SJCRH30 (cell line): ENCODE results near the gene RMND5B. TPM values are rescaled to one million over a fixed set of nuclear protein-coding genes. Genes with fewer than 3 reads are reported as not detected.
A peak's percentile ranks its signal among the peaks of the same experiment; 100 is the strongest.

Source experiments
- DNase-seq, 2 experiments: peaks; one replicate each; pipeline ENCODE4 v3.0.0-alpha.2; 2015 to 2020
- H3K27ac ChIP-seq: fragments of 250-450 bp; sonication (Bioruptor Pico); 2 replicates; pipeline ENCODE4 v1.5.1; 2020; ENCODE audit warnings: mild to moderate bottlenecking, moderate library complexity
- H3K27me3 ChIP-seq: fragments of 250-450 bp; sonication (Bioruptor Pico); 2 replicates; pipeline ENCODE4 v1.5.1; 2020; ENCODE audit warnings: mild to moderate bottlenecking, moderate library complexity
- H3K36me3 ChIP-seq: fragments of 250-450 bp; sonication (Bioruptor Pico); 2 replicates; pipeline ENCODE4 v1.5.1; 2020; ENCODE audit warnings: mild to moderate bottlenecking, moderate library complexity
- H3K4me1 ChIP-seq: fragments of 250-450 bp; sonication (Bioruptor Pico); 2 replicates; pipeline ENCODE4 v1.5.1; 2020; ENCODE audit warnings: mild to moderate bottlenecking, moderate library complexity
- H3K4me3 ChIP-seq: fragments of 250-450 bp; sonication (Bioruptor Pico); 2 replicates; pipeline ENCODE4 v1.5.1; 2020; ENCODE audit warnings: mild to moderate bottlenecking, moderate library complexity
- H3K9me3 ChIP-seq: fragments of 250-450 bp; sonication (Bioruptor Pico); replicated peaks from 2 replicates; pipeline ENCODE4 v1.5.1; 2020; ENCODE audit warnings: mild to moderate bottlenecking, moderate library complexity
- total RNA-seq: library from RNA; depleted of rRNA; stranded (reverse); fragments of >200 nt; shearing (Covaris generic); gene quantifications from 2 replicates; pipeline ENCODE4 v1.2.3, GENCODE V29; 2014

Gene RMND5B
- total RNA-seq, 1 experiment from 2014 or later: 24.6 TPM

GRCh38 chr5:178136990-178137389 is 6.2 kb downstream of the RMND5B start:
- H3K27me3 ChIP-seq: no peaks in the 10 kb centered on the region
- H3K4me3 ChIP-seq: no peak overlapping the region
- no peak for DNase-seq
- H3K36me3 ChIP-seq: peaks cover 18% of the 10 kb centered on the region
- H3K4me1 ChIP-seq: no peaks in the 10 kb centered on the region
- no peaks in the 10 kb centered on the region for H3K9me3 ChIP-seq
- no peak overlapping the region for H3K27ac ChIP-seq

- Histone ChIP-seq H3K4me3 (no peak overlapping the region), H3K9me3 (no peaks in the 10 kb centered on the region), H3K27ac (no peak overlapping the region), H3K36me3 (peaks cover 22% of the 10 kb centered on the region), H3K27me3 (no peaks in the 10 kb centered on the region), H3K4me1 (peaks cover 4% of the 10 kb centered on the region)
- DNase-seq: no peak
These were observed 7.2 kb downstream of the RMND5B start for GRCh38 chr5:178137991-178138390.

GRCh38 chr5:178141550-178141949 is 10.7 kb downstream of the RMND5B start:
- no peaks in the 10 kb centered on the region for H3K27me3 ChIP-seq
- DNase-seq: no peak
- H3K9me3 ChIP-seq: no peaks in the 10 kb centered on the region
- peaks cover 38% of the 10 kb centered on the region for H3K36me3 ChIP-seq
- H3K4me1 ChIP-seq: peaks cover 25% of the 10 kb centered on the region
- H3K27ac ChIP-seq: no peak overlapping the region
- H3K4me3 ChIP-seq: no peak overlapping the region

- no peaks in the 10 kb centered on the region for H3K27me3 ChIP-seq
- peaks cover 25% of the 10 kb centered on the region for H3K4me1 ChIP-seq
- no peak overlapping the region for H3K27ac ChIP-seq
- no peak overlapping the region for H3K4me3 ChIP-seq
- no peak for DNase-seq
- H3K9me3 ChIP-seq: no peaks in the 10 kb centered on the region
- peaks cover 42% of the 10 kb centered on the region for H3K36me3 ChIP-seq
These were observed 11.8 kb downstream of the RMND5B start for GRCh38 chr5:178142642-178143041.

GRCh38 chr5:178143246-178143645 is 12.4 kb downstream of the RMND5B start:
- H3K9me3 ChIP-seq: no peaks in the 10 kb centered on the region
- H3K27me3 ChIP-seq: no peaks in the 10 kb centered on the region
- peak overlapping the region; percentile 71 for H3K27ac ChIP-seq
- H3K36me3 ChIP-seq: peaks cover 47% of the 10 kb centered on the region
- no peak for DNase-seq
- H3K4me1 ChIP-seq: peaks cover 25% of the 10 kb centered on the region
- H3K4me3 ChIP-seq: no peak overlapping the region

- Histone ChIP-seq H3K4me3 (no peak overlapping the region), H3K36me3 (peaks cover 50% of the 10 kb centered on the region), H3K4me1 (peaks cover 25% of the 10 kb centered on the region), H3K27me3 (no peaks in the 10 kb centered on the region), H3K27ac (peak overlapping the region; percentile 71), H3K9me3 (no peaks in the 10 kb centered on the region)
- DNase-seq: peak; percentile 95 to 96
These were observed 13.1 kb downstream of the RMND5B start for GRCh38 chr5:178143901-178144300.

- H3K36me3 ChIP-seq: peaks cover 65% of the 10 kb centered on the region
- DNase-seq: peak; percentile 66 to 70
- H3K27me3 ChIP-seq: no peaks in the 10 kb centered on the region
- peaks cover 25% of the 10 kb centered on the region for H3K4me1 ChIP-seq
- H3K4me3 ChIP-seq: no peak overlapping the region
- no peaks in the 10 kb centered on the region for H3K9me3 ChIP-seq
- no peak overlapping the region for H3K27ac ChIP-seq
These were observed 15.4 kb downstream of the RMND5B start for GRCh38 chr5:178145965-178146820.

- Histone ChIP-seq H3K4me1 (peaks cover 25% of the 10 kb centered on the region), H3K27me3 (no peaks in the 10 kb centered on the region), H3K36me3 (peaks cover 65% of the 10 kb centered on the region), H3K9me3 (no peaks in the 10 kb centered on the region), H3K27ac (no peak overlapping the region), H3K4me3 (no peak overlapping the region)
- no peak for DNase-seq
These were observed 16.6 kb downstream of the RMND5B start for GRCh38 chr5:178147406-178147805.

- Histone ChIP-seq H3K4me3 (no peak overlapping the region), H3K27ac (no peak overlapping the region), H3K36me3 (peaks cover 64% of the 10 kb centered on the region), H3K27me3 (no peaks in the 10 kb centered on the region), H3K4me1 (peaks cover 12% of the 10 kb centered on the region), H3K9me3 (no peaks in the 10 kb centered on the region)
- DNase-seq: no peak
These were observed 18.6 kb downstream of the RMND5B start for GRCh38 chr5:178149199-178149932.

GRCh38 chr5:178150977-178151734 is 20.3 kb downstream of the RMND5B start:
- DNase-seq: no peak
- Histone ChIP-seq H3K27ac (no peak overlapping the region), H3K9me3 (no peaks in the 10 kb centered on the region), H3K4me1 (peaks cover under 1% of the 10 kb centered on the region; the same call in 1 of the 2 replicates), H3K36me3 (peaks cover 54% of the 10 kb centered on the region), H3K4me3 (no peak overlapping the region), H3K27me3 (no peaks in the 10 kb centered on the region)

GRCh38 chr5:178152491-178153444 is 22.0 kb downstream of the RMND5B start:
- Histone ChIP-seq H3K27me3 (no peaks in the 10 kb centered on the region), H3K36me3 (peaks cover 42% of the 10 kb centered on the region), H3K9me3 (no peaks in the 10 kb centered on the region), H3K4me3 (peak overlapping the region; percentile 77), H3K27ac (peak overlapping the region; percentile 43), H3K4me1 (no peaks in the 10 kb centered on the region)
- DNase-seq: no peak

GRCh38 chr5:178153530-178154340 is 22.9 kb downstream of the RMND5B start, which contains the start of gene NHP2:
Gene NHP2, minus strand, starts transcription at chr5:178153885. Its CDS starts 68 bp downstream, at chr5:178153817.
- H3K27ac ChIP-seq: peak within 1 kb of the TSS; percentile 43
- peak; percentile 98 to 99 for DNase-seq

GRCh38 chr5:178155065-178155464 is 24.3 kb downstream of the RMND5B start:
- Histone ChIP-seq H3K4me1 (peaks cover 2% of the 10 kb centered on the region; the same call in 1 of the 2 replicates), H3K27me3 (no peaks in the 10 kb centered on the region), H3K36me3 (peaks cover 20% of the 10 kb centered on the region), H3K4me3 (no peak overlapping the region), H3K27ac (no peak overlapping the region), H3K9me3 (no peaks in the 10 kb centered on the region)
- DNase-seq: no peak

More at GRCh38 chr5:178153530-178154340, 22.9 kb downstream of the RMND5B start, which contains the start of gene NHP2:
- no peaks in the 10 kb centered on the region for H3K9me3 ChIP-seq
- no peaks in the 10 kb centered on the region for H3K4me1 ChIP-seq
- no peaks in the 10 kb centered on the region for H3K27me3 ChIP-seq
- peak within 1 kb of the TSS; percentile 77 for H3K4me3 ChIP-seq
- peaks cover 32% of the 10 kb centered on the region for H3K36me3 ChIP-seq
